ENCODE data around the gene OR52I1.

The OR52I1 gene

GRCh38 chr11:4615856-4616444, 22.1 kb downstream of the OR52I1 start:
- no peak for DNase-seq

- DNase-seq, result no peak
Observed at GRCh38 chr11:4619514-4619913, 25.7 kb downstream of the OR52I1 start.

- DNase-seq, result peak; percentile 69
Observed at GRCh38 chr11:4626207-4627099, 32.6 kb downstream of the OR52I1 start.

DNA sequence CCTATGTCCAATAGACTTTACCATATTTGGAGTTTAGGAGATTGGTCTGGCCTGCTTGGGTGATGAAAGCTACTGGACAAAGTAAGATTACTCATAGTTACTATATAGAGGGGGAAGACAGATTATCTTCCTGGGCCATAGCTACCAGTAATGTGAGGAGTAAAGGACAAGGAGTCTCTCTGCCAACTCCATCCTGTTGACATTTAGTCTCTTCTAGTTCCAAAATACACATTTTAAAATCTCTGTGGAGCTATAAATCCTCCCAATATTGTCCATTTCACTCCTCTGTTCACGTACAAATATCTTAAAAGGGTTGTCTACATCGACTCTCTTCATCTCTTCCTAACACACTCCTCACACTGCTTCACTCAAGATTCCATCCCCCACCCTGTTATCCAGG, 42.3 kb downstream of the OR52I1 start:
- DNase-seq, result no peak

DNA sequence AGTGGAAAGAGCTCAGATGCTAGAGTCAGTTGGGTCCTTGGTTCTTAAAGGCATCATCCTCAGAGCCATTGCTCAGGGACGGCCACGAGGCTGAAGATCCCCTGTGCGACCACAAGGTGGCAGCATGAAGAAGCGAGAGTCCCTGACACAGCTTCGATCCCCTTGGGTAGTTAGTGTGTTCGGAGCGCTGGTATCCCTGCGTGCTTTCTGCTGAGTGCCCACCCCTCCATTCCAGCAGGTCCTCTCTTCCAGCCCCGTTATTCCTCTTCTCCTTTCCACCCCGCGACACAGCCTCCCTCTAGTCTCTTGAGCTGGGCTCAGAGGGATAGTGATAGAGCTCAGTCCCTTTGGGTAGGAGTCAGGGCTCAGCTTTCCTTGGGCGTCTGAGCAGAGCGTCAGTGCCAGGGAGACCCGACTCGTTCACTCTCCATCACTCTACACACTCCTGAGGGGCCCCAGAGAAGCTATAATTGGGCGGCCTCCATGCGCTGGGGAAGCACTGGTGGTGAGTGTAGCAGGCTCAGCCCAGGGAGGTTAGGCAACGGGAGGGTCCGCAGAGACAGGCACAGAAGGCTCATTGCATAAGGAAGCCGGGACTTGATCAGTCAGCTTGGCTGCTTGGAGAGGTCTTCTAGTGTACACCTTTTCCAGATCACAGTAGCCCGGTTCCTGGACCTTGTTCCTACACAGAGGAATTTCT, 43.3 kb downstream of the OR52I1 start, which contains the start of gene OR51D1:
TSS of gene OR51D1 (plus strand) at position 516 of the 700 bp plus-strand sequence. CDS start 2,314 bp downstream, outside the sequence.
- peak; percentile 65 for DNase-seq

DNA sequence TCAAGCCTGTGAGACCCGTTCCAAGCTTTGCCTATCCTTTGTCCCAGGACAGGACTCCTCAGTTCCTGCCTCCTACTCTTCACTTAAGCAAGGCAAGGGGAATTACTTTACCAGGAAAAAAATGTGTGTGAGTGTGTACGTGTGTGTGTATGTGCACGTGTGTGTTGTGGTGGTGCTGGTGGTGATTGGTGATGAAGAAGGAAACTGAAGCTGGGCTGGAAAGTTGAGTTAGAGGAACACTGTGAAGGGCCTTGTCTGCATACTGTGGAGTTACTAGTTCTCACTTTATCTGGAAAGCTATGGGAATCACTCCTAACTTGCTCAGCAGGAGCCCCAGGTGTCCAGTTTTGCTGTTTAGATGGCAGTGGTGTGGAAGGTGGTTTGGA, 43.8 kb downstream of the OR52I1 start:
- DNase-seq, result no peak

- DNase-seq, result no peak
Observed at GRCh38 chr11:4639931-4640330, 46.1 kb downstream of the OR52I1 start.

- DNase-seq, result no peak
Observed at GRCh38 chr11:4641501-4641900, 47.7 kb downstream of the OR52I1 start.

- DNase-seq, result no peak
Observed at GRCh38 chr11:4642043-4642442, 48.2 kb downstream of the OR52I1 start.

- DNase-seq, result no peak
Observed at GRCh38 chr11:4643076-4643475, 49.2 kb downstream of the OR52I1 start.

DNA sequence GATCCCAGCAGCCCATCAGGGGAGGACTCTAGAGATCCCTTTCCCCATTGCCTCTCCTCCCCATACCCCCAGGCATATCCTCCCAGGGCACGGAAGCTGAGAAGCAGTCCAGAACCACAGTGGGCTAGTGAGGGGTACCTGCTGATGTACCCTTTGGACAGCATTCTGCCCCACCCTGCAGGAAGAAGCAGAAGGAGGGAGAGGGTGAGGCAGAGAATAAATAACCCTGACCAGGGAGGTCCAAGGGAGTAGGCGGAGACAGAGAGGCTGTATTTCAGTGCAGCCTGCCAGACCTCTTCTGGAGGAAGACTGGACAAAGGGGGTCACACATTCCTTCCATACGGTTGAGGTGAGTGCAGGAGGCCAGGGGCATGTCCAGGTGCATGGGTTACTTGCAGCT, 49.8 kb downstream of the OR52I1 start, which contains the start of gene OR51E1:
TSS of gene OR51E1 (plus strand) at position 301 of the 400 bp plus-strand sequence. CDS start 8,545 bp downstream, outside the sequence.
- no peak for DNase-seq

DNA sequence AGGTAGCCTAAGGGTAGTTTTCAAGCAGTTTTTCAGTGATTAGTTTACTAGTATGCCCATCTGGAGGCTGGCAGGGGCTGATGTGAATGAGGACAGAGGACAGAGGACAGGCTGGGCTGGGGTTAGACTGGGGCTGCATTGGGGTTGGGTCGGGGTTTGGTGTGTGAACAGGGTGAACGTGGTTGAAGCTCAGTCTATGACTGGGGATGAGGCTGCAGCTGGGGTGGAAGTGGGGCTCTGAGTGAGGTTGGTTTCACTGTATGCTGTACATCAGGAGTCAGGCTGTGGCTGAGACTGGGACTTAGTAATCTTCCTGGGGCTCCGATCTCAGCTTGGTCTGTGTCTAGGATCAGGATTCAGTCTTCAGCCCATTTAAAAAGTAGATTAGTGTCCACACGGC, 50.4 kb downstream of the OR52I1 start:
- no peak for DNase-seq
